Motor neuron (in vitro differentiated cells): ENCODE results near the gene SLC13A1. TPM values are rescaled to one million over a fixed set of nuclear protein-coding genes. Genes with fewer than 3 reads are reported as not detected.

Source experiments
- ATAC-seq, 8 experiments: fragments of 200-7000 bp; cut with Tn5 transposase; replicated peaks in 6 of 8; 2 replicates each; pipeline ENCODE4 v1.8.0; 2021; ENCODE audit warnings: mild to moderate bottlenecking in 8 of 8, moderate library complexity in 8 of 8
- H3K27ac ChIP-seq, 2 donors: fragments of 250-450 bp; sonication (Bioruptor Pico); 2 replicates each; pipeline ENCODE4 v1.9.0; 2021; ENCODE audit warnings: antibody characterized with exemption in 2 of 2, mild to moderate bottlenecking in 2 of 2, moderate library complexity in 1 of 2
- H3K4me1 ChIP-seq, 2 donors: fragments of 250-450 bp; sonication (Bioruptor Pico); replicated peaks in 1 of 2; 2 replicates each; pipeline ENCODE4 v1.6.1; 2021; ENCODE audit warnings: antibody characterized with exemption in 2 of 2, mild to moderate bottlenecking in 2 of 2, moderate library complexity in 1 of 2
- H3K4me3 ChIP-seq, 5 donors: fragments of 250-450 bp; sonication (Bioruptor Pico); 2 replicates each; pipeline ENCODE4 v1.9.0; 2021; ENCODE audit warnings: antibody characterized with exemption in 5 of 5, mild to moderate bottlenecking in 5 of 5, moderate library complexity in 4 of 5
- WGBS, 10 experiments: fragments of 450-650 bp; shearing (Covaris generic); methylation state at CpG; one replicate each; pipeline ENCODE4 v1.0.0; 2022; 5-methylcytosine and 5-hydroxymethylcytosine counted together
- in situ Hi-C, 9 experiments: fragments of 400-800 bp; cut with MboI; loops; one replicate each; pipeline ENCODE4 v1.15.0; 2021; ENCODE audit warnings: low sequenced_read_pairs in 9 of 9, low pct_unique_long_range_greater_than_20kb in 2 of 9; ENCODE audit not compliant: unreplicated experiment in 9 of 9
- total RNA-seq, 8 experiments: library from RNA; unstranded; fragments of 300-600 nt; gene quantifications; 2 replicates each; pipeline versions ENCODE4 v1.2.3 to v1.2.4, GENCODE V29; 2022

SLC13A1 gene
- total RNA-seq, 8 experiments from 2014 or later: 0.10 to 0.13 TPM; not detected in 6

DNA sequence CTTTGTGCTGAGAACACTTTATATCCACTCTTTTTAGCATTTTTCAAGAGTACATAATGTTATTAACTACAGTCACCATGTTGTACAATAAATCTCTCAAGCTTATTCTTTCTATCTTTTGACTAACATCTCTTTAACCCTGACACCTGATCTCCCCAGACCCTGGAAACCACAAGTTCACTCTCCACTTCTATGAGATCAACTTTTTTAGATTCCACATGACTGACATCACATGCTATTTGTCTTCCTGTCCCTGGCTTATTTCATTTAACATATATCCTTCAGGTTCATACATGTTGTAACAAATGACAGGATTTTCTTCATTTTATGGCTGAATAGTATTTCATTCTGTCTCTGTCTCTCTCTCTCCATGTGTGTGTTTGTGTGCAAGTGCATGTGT lies 15.5 kb downstream of the SLC13A1 start:
- no peak overlapping the region for H3K4me3 ChIP-seq
- in situ Hi-C loops: no loop called here
- ATAC-seq: no peak
- no peak overlapping the region for H3K27ac ChIP-seq
- H3K4me1 ChIP-seq: no peaks in the 10 kb centered on the region

DNA sequence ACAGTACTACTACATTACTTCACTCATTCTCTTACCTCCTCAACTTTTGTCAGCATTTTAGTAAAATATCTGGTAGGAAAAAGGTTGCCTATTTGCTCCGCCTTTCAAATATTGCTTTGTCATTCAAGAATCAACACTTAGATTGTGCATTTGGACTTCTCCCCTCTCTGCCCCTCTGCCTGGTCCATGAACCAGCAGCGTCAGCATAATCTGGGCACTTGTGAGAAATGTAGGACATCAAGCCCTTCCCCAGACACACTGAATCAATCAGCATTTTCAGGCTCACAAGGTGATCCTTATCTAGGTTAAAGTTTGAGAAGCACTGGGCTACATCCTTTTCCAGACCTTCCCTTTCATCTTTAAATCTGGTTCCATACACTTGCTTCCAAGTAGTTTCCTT lies 16.3 kb downstream of the SLC13A1 start:
- in situ Hi-C loops: no loop called here
- 0 to 100% (median 73%) methylated on average over 1 to 2 of the region's 2 CpGs; no CpG with 5 or more reads in 1 of the 10 experiments for WGBS, 10 experiments
- H3K4me1 ChIP-seq: no peaks in the 10 kb centered on the region
- no peak for ATAC-seq
- H3K27ac ChIP-seq: no peak overlapping the region
- H3K4me3 ChIP-seq: no peak overlapping the region

DNA sequence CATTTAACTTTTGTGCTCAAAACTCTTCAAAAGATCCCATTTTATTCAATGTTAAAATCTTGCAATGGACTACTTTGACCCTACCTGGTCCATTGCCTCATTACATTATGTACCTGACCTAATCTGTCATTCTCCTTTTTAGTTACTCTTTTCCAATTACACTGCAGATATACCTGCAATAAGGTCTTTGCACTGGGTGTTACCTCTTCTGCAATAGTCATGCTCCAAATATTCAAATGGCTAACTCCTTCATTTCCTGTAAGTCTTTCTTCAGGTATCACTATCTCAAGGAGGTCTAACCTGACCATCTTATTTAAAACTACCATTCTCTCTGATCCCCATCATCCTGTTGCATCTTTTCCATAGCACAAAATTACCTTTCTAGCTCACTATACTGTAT lies 22.3 kb downstream of the SLC13A1 start:
- H3K4me1 ChIP-seq: no peaks in the 10 kb centered on the region
- in situ Hi-C loops: no loop called here
- no peak for ATAC-seq
- H3K27ac ChIP-seq: no peak overlapping the region
- no peak overlapping the region for H3K4me3 ChIP-seq

DNA sequence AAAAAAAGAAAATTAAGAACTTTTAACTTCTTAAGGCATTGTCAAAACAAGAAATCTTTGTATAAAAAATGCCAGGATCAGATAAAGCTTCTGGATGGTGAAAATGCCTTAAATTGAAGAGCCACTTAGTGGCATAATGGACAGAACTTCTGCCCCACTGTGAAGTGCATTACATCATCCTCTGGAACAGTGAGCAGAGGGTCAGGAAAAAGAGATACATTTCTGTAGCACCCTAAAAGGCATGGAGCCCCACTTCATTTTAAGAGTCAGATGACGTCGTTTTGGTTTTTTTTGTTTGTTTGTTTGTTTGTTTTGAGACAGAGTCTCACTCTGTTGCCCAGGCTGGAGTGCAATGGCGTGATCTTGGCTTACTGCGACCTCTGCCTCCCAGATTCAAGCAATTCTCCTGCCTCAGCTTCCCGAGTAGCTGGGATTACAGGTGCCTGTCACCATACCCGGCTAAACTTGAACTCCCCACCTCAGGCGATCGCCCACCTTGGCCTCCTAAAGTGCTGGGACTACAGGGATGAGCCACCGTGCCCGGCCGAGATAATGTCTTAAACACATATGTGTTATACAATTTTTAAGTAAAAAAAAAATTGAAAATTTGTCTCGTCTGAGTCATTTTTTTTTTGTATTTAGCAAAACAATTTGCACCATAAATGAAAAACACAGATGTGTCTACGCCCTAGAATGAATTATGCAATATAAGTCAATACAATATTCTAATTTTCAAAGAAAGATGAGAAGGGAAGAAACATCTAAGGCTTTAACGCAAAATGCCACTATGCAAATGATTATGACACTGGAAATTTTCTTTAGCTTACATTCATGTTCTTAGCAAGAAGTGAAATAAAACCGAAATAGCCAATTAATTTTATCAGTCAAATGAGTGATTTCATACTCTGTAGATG lies 29.2 kb downstream of the SLC13A1 start:
- peak in 3 of 8 experiments; percentile 41 to 75 (median 61) for ATAC-seq
- no peak overlapping the region for H3K27ac ChIP-seq
- in situ Hi-C loops: loop anchor here in 1 of 9 experiments (25.0 kb wide), 1 partner anchor 283 kb away; the partner anchor contains the start of gene CADPS2
- no peak overlapping the region for H3K4me3 ChIP-seq
- H3K4me1 ChIP-seq: peaks cover 0 to 3% of the 10 kb centered on the region in 2 donors
- 0 to 92% (median 86%) methylated on average over 2 to 15 of the region's 15 CpGs for WGBS, 10 experiments

DNA sequence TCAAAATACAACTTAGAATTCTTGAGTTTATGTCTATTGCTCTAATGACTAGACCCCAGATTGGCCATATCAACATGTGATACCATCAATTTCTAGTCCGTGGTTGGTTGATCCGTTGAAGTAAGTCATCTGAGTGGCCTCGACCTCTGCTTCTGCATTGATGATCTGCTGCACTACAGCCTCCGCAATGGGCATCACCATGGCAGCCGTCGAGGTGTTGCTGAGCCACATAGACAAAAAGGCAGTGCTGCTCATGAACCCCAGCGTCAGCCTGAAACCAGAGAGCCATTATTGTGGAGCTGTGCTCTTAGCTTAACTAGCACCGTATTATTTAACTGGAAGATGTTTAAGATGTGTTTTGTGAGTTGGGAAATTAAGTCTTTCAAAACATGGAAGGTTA lies 30.7 kb downstream of the SLC13A1 start:
- H3K27ac ChIP-seq: no peak overlapping the region
- in situ Hi-C loops: loop anchor here in 1 of 9 experiments (25.0 kb wide), 1 partner anchor 282 kb away; the partner anchor contains the start of gene CADPS2
- peaks cover 0 to 3% of the 10 kb centered on the region in 2 donors for H3K4me1 ChIP-seq
- ATAC-seq: no peak
- 9 to 97% (median 89%) methylated on average over 1 to 8 of the region's 8 CpGs; no CpG with 5 or more reads in 1 of the 10 experiments for WGBS, 10 experiments
- no peak overlapping the region for H3K4me3 ChIP-seq

DNA sequence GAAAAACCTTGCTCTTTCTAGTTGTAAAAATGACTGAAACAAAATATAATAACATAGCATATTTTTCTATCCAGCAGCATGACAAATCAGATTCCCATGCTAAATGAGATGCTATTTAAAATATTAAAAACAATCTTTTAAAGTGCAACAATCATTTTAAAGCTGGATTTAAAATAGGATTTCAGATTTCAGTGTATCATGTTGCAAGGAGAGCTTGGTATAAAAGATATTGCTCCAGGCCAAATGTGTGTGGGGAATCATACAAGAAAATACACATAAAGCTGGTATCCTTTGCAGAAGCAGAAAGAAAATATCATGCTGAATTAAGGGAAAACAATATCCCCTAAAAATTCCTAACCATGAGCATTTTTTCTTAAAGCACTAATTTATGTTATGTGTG lies 42.2 kb downstream of the SLC13A1 start:
- no peak for ATAC-seq
- Histone ChIP-seq H3K4me1 (no peaks in the 10 kb centered on the region), H3K4me3 (no peak overlapping the region), H3K27ac (no peak overlapping the region)
- in situ Hi-C loops: loop anchor here in 1 of 9 experiments (25.0 kb wide), 1 partner anchor 270 kb away; the partner anchor contains the start of gene CADPS2

DNA sequence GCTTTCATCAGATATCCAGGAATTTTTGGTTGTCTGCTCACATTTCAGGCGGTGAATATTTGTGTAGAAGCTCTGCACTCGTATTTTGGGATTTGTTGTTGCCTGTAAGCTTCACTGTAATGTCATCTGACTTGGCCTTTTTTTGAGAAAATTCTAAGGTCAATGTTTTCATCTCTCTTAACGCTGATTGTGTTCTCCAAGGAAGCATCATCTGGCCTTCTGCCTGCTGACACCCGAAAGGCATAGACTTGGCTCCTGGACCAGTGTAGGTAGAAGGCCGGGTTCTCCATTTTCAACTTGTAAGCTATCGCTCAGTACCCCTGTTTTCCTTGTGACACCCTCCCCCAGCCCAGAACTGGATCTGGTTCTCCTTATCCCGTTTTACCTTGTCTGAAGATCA lies 44.2 kb downstream of the SLC13A1 start:
- no peak overlapping the region for H3K4me3 ChIP-seq
- 15 to 93% (median 86%) methylated on average over 2 to 7 of the region's 7 CpGs; no CpG with 5 or more reads in 1 of the 10 experiments for WGBS, 10 experiments
- peaks cover 0 to 4% of the 10 kb centered on the region in 2 donors for H3K4me1 ChIP-seq
- H3K27ac ChIP-seq: no peak overlapping the region
- in situ Hi-C loops: loop anchor here in 1 of 9 experiments (25.0 kb wide), 1 partner anchor 268 kb away; the partner anchor contains the start of gene CADPS2
- ATAC-seq: no peak

DNA sequence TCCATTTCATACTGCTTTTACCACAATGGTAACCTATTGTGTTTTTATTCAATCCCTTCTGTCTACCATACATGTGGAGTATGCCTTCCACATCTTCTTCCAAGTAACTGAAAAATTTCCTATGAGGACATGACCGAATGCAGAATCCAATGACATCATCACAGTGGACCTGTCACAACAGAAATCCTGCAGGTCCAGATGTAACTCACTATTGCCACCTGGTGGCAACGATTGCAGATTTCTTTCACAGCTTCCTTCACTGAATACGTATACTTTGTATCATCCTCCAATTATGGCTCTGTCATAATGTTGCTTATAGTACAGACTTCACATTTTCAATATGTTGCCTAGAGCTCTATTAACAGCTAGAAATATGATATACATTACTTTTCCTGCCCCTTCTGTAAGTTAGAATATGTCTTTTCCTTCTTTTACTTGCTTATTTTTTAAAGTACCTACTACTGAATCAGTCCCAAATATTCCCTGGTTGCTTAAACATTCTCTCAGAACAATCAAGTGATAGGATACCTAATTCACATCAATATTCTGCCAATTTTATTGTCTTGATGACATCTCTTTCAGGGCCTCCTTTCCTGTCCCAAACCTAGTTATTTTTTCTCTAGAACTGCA lies 45.4 kb downstream of the SLC13A1 start:
- in situ Hi-C loops: loop anchor here in 1 of 9 experiments (25.0 kb wide), 1 partner anchor 267 kb away; the partner anchor contains the start of gene CADPS2
- peaks cover 0 to 4% of the 10 kb centered on the region in 2 donors for H3K4me1 ChIP-seq
- H3K27ac ChIP-seq: no peak overlapping the region
- H3K4me3 ChIP-seq: no peak overlapping the region
- WGBS, 10 experiments: 0 to 22% (median 3%) methylated on average over 1 to 3 of the region's 3 CpGs
- peak; percentile 90 to 99 (median 94) for ATAC-seq

DNA sequence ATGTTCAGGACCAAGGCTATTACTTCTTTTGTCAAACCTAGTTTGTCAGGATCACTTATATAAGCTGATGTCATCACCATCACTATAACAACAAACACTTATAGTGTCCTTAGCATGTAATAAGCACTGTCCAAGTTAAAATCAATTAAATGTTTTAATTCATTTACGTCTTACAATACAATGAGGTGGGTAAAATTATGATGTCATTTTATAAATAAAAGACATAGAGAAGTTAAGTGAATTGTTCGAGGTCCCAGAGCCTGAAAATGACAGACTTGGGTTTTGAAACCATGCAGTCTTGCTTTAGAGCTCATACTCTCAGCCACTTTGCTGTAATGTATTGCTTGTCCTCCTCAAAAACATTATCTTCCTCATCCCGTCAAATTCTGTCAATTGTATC lies 48.3 kb downstream of the SLC13A1 start:
- no peak overlapping the region for H3K4me3 ChIP-seq
- peaks cover 0 to 4% of the 10 kb centered on the region in 2 donors for H3K4me1 ChIP-seq
- no peak for ATAC-seq
- in situ Hi-C loops: loop anchor here in 1 of 9 experiments (25.0 kb wide), 1 partner anchor 264 kb away; the partner anchor contains the start of gene CADPS2
- no peak overlapping the region for H3K27ac ChIP-seq
- 0 to 100% (median 77%) methylated on average over 1 to 3 of the region's 3 CpGs; no CpG with 5 or more reads in 3 of the 10 experiments for WGBS, 10 experiments

DNA sequence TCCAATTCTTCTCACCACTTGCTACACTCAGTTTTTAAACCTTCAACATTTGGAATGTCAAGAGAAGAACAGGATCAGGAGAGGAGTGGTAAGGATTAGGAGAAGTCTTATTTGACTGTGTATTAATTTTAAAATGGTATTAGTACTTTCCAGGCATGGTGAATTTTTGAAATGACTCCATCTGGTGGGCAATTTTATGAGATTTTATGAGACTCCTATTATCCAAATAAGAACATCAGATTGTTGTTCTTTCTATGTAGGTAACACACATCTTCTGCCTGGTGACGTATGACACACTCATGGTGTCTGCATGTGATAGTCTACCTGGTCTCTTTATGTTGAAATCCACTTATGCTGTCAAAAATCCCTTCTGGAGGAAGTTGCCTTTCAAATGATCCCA lies 51.0 kb downstream of the SLC13A1 start:
- in situ Hi-C loops: no loop called here
- Histone ChIP-seq H3K4me3 (no peak overlapping the region), H3K27ac (no peak overlapping the region), H3K4me1 (peaks cover 3 to 11% of the 10 kb centered on the region in 2 donors)
- 0 to 100% (median 92%) methylated on average over 1 of the region's 1 CpG; no CpG with 5 or more reads in 4 of the 10 experiments for WGBS, 10 experiments
- ATAC-seq: no peak

DNA sequence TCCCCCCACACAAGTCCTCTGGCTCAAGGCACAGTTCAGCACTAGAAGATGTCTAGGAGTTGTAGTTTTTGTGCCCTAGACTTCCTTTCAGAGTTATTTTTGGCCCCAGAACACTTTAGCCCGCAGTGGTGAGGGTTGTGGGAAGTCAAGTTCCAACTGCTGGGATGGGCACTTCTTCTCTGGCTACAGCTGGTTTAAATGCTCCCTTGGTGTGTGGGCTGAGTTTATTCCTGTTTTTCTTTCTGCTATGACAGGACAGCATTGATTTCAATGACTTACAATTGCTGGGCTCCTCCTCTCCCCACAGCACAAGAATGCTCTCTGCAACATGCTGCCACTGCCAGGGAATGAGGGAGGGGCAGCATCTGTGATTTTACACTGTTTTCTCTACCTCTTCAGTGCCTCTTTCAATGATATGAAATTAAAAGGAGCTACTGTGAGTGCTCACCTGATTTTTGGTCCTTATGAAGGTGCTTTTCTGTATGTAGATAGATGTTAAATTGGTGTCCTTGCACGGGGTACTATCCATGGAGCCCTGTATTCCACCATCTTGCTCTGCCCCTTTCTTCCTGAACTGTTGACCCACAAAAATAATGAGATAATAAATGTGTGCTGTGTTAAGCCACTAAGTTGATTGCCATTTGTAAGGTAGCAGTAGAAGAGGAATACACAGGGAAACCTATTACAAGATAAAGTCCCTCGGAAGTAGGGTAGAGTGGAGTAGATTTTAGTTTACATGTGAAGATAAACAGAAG lies 56.3 kb downstream of the SLC13A1 start:
- in situ Hi-C loops: no loop called here
- H3K4me3 ChIP-seq: no peak overlapping the region
- peaks cover 13 to 20% of the 10 kb centered on the region in 2 donors for H3K4me1 ChIP-seq
- peak in 5 of 8 experiments; percentile 87 to 100 (median 93) for ATAC-seq
- H3K27ac ChIP-seq: peak overlapping the region in 1 of 2 donors; percentile 73
- WGBS, 10 experiments: 5 to 100% (median 70%) methylated on average over 1 to 3 of the region's 3 CpGs; no CpG with 5 or more reads in 1 of the 10 experiments

DNA sequence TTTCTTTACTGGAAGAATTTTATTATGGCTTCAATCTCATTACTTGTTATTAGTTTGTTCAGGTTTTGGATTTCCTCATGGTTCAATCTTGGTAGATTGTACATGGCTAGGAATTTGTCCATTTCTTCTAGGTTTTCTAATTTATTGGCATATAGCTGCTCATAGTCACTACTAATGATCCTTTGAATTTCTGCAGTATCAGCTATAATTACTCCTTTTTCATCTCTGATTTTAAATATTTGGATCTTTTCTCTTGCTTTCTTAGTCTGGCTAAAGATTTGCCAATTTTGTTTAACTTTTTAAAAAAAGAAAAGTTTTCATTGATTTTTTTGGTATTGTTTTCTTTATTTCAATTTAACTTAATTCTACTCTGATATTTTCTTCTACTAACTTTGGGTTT lies 59.2 kb downstream of the SLC13A1 start:
- H3K27ac ChIP-seq: no peak overlapping the region
- no peak for ATAC-seq
- in situ Hi-C loops: no loop called here
- H3K4me1 ChIP-seq: peaks cover 13 to 20% of the 10 kb centered on the region in 2 donors
- H3K4me3 ChIP-seq: no peak overlapping the region
